K562 (cell line): Measurements from ENCODE around the gene PPIL1. TPM values are rescaled to one million over a fixed set of nuclear protein-coding genes. Genes with fewer than 3 reads are reported as not detected.

Source experiments
- BRD4 ChIP-seq: fragments of 200-600 bp; sonication (generic); IDR thresholded peaks from 2 replicates; pipeline ENCODE4 v1.6.1; 2017; ENCODE audit warnings: inconsistent platforms
- BRD9 ChIP-seq: fragments of 450-650 bp; IDR thresholded peaks from 2 replicates; pipeline ENCODE4 v1.6.1; 2018; ENCODE audit warnings: low read depth; ENCODE audit not compliant: partially characterized antibody
- CCAR2 ChIP-seq: fragments of 200-400 bp; formaldehyde crosslinking; IDR thresholded peaks from 2 replicates; pipeline ENCODE4 v1.6.1; 2017; ENCODE audit warnings: mild to moderate bottlenecking, low read depth, low read length
- DIDO1 ChIP-seq: fragments of 450-650 bp; IDR thresholded peaks from 2 replicates; pipeline ENCODE4 v1.6.1; 2016; ENCODE audit warnings: low read depth, missing biosample characterization, missing genetic modification characterization
- DPF2 ChIP-seq: fragments of 450-650 bp; IDR thresholded peaks from 2 replicates; pipeline ENCODE4 v1.6.1; 2016
- IRF2 ChIP-seq: sonication (generic); formaldehyde crosslinking; IDR thresholded peaks from 2 replicates; pipeline ENCODE4 v1.8.1; 2022; ENCODE audit warnings: mild to moderate bottlenecking, missing genetic modification reagents
- MTA1 ChIP-seq: fragments of 450-650 bp; IDR thresholded peaks from 2 replicates; pipeline ENCODE4 v1.6.1; 2017; ENCODE audit warnings: borderline replicate concordance
- SIX5 ChIP-seq, 2 experiments: IDR thresholded peaks; 2 replicates each; pipeline ENCODE4 v1.6.1; 2011; ENCODE audit warnings: low read length in 2 of 2, borderline replicate concordance in 1 of 2, low read depth in 1 of 2, mild to moderate bottlenecking in 1 of 2, moderate library complexity in 1 of 2; ENCODE audit not compliant: insufficient read depth in 1 of 2
- SMAD3 ChIP-seq: fragments of 450-650 bp; formaldehyde crosslinking; conservative IDR thresholded peaks from 2 replicates; pipeline ENCODE4 v1.4.0; 2020; ENCODE audit warnings: mild to moderate bottlenecking
- ZNF121 ChIP-seq: sonication (generic); formaldehyde crosslinking; conservative IDR thresholded peaks from 2 replicates; pipeline ENCODE4 v1.8.0; 2022; ENCODE audit warnings: missing genetic modification reagents
- ZNF239 ChIP-seq: fragments of 250-450 bp; sonication (Bioruptor Pico); IDR thresholded peaks from 2 replicates; pipeline ENCODE4 v1.4.0; 2020; ENCODE audit warnings: mild to moderate bottlenecking
- ZNF445 ChIP-seq: fragments of 250-450 bp; sonication (Bioruptor Pico); IDR thresholded peaks from 2 replicates; pipeline ENCODE4 v1.4.0; 2020; ENCODE audit warnings: low read depth, mild to moderate bottlenecking, moderate library complexity
- polyA plus RNA-seq, 8 experiments: library from polyadenylated mRNA; depleted of rRNA in 4 of 8; stranded (reverse) in 5 of 8; unstranded in 3 of 8; fragments of >200 nt; fragmentation: Nextera tagmentation in 2 of 8; fragmentation: Illumina TruSeq in 1 of 8; extraction: Ambion mirVana in 2 of 8; extraction: Trizol in 1 of 8; gene quantifications; 2 replicates each; pipeline versions ENCODE4 v1.2.1 to v1.2.3, GENCODE V29; 2011 to 2014; ENCODE audit warnings: inconsistent platforms in 1 of 8, missing spikeins in 1 of 8
- total RNA-seq, 7 experiments: library from RNA; depleted of rRNA in 6 of 7; stranded (reverse); fragments of >200 nt in 6 of 7; fragmentation: Illumina TruSeq in 2 of 7; extraction: Trizol in 2 of 7; gene quantifications; 2 replicates each; pipeline versions ENCODE4 v1.2.1 to v1.2.3, GENCODE V29; 2011 to 2021; ENCODE audit warnings: low replicate concordance in 1 of 7
- TF ChIP-seq, protein P1 (sequence below): fragments of 450-650 bp; IDR thresholded peaks from 2 replicates; pipeline ENCODE4 v1.6.1; 2016; ENCODE audit warnings: mild to moderate bottlenecking
- TF ChIP-seq, protein P2 (sequence below): sonication (generic); formaldehyde crosslinking; IDR thresholded peaks from 2 replicates; pipeline ENCODE4 v1.8.1; 2023; ENCODE audit warnings: mild to moderate bottlenecking, missing genetic modification reagents
- TF ChIP-seq, protein P3 (sequence below): fragments of 250-450 bp; sonication (Bioruptor Pico); IDR thresholded peaks from 2 replicates; pipeline ENCODE4 v1.9.0; 2021; ENCODE audit warnings: mild to moderate bottlenecking, inconsistent platforms
- TF ChIP-seq, protein P4 (sequence below): sonication (generic); formaldehyde crosslinking; IDR thresholded peaks from 2 replicates; pipeline ENCODE4 v1.8.1; 2023; ENCODE audit warnings: mild to moderate bottlenecking, missing genetic modification reagents, moderate library complexity
- TF ChIP-seq, protein P5 (sequence below): sonication (generic); formaldehyde crosslinking; IDR thresholded peaks from 2 replicates; pipeline ENCODE4 v1.8.1; 2023; ENCODE audit warnings: mild to moderate bottlenecking, missing genetic modification reagents

PPIL1 gene
- total and polyA plus RNA-seq, 9 of the 15 experiments (the other 6 are each of a cell fraction or from before 2014, with no cell fraction given), result 65.8 to 205 (median 130) TPM

DNA sequence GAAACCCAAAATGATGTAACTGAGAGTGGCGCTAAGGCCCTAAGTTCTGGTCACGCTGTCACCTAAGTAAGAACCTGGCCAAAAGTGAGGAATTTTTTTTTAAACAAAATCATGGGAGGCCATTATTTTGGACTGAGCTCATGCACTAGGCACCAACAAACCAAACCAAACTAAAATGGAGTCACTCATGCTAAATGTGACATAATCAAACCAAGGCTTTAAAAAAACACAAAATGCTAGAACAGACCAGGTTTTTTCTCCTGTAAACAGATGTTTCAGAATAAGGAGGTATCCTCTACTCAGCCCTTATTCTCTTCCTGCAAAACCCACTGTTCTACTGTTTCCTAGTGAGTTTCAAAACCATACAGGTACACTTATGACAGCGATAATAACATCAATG is 10.0 kb upstream of the PPIL1 start (continued):
- TF ChIP-seq ZNF121 (no peak), SMAD3 (CRISPR knock-in tag) (peak; percentile 94), ZNF239 (CRISPR knock-in tag) (peak; percentile 78), BRD4 (no peak), DIDO1 (tag) (no peak), MTA1 (no peak), DPF2 (no peak), BRD9 (no peak), SIX5 (IDR thresholded peaks at IDR 0.05; ENCODE audit: borderline replicate concordance in 1 of 2, insufficient read depth in 1 of 2, low read depth in 1 of 2, low read length in 2 of 2) (no peak), IRF2 (CRISPR knock-in tag) (no peak), ZNF445 (CRISPR knock-in tag) (no peak), CCAR2 (no peak)
- TF ChIP-seq, protein P1, sequence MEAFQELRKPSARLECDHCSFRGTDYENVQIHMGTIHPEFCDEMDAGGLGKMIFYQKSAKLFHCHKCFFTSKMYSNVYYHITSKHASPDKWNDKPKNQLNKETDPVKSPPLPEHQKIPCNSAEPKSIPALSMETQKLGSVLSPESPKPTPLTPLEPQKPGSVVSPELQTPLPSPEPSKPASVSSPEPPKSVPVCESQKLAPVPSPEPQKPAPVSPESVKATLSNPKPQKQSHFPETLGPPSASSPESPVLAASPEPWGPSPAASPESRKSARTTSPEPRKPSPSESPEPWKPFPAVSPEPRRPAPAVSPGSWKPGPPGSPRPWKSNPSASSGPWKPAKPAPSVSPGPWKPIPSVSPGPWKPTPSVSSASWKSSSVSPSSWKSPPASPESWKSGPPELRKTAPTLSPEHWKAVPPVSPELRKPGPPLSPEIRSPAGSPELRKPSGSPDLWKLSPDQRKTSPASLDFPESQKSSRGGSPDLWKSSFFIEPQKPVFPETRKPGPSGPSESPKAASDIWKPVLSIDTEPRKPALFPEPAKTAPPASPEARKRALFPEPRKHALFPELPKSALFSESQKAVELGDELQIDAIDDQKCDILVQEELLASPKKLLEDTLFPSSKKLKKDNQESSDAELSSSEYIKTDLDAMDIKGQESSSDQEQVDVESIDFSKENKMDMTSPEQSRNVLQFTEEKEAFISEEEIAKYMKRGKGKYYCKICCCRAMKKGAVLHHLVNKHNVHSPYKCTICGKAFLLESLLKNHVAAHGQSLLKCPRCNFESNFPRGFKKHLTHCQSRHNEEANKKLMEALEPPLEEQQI, result no peak
- TF ChIP-seq, protein P2, sequence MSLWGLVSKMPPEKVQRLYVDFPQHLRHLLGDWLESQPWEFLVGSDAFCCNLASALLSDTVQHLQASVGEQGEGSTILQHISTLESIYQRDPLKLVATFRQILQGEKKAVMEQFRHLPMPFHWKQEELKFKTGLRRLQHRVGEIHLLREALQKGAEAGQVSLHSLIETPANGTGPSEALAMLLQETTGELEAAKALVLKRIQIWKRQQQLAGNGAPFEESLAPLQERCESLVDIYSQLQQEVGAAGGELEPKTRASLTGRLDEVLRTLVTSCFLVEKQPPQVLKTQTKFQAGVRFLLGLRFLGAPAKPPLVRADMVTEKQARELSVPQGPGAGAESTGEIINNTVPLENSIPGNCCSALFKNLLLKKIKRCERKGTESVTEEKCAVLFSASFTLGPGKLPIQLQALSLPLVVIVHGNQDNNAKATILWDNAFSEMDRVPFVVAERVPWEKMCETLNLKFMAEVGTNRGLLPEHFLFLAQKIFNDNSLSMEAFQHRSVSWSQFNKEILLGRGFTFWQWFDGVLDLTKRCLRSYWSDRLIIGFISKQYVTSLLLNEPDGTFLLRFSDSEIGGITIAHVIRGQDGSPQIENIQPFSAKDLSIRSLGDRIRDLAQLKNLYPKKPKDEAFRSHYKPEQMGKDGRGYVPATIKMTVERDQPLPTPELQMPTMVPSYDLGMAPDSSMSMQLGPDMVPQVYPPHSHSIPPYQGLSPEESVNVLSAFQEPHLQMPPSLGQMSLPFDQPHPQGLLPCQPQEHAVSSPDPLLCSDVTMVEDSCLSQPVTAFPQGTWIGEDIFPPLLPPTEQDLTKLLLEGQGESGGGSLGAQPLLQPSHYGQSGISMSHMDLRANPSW, result no peak
- TF ChIP-seq, protein P3, sequence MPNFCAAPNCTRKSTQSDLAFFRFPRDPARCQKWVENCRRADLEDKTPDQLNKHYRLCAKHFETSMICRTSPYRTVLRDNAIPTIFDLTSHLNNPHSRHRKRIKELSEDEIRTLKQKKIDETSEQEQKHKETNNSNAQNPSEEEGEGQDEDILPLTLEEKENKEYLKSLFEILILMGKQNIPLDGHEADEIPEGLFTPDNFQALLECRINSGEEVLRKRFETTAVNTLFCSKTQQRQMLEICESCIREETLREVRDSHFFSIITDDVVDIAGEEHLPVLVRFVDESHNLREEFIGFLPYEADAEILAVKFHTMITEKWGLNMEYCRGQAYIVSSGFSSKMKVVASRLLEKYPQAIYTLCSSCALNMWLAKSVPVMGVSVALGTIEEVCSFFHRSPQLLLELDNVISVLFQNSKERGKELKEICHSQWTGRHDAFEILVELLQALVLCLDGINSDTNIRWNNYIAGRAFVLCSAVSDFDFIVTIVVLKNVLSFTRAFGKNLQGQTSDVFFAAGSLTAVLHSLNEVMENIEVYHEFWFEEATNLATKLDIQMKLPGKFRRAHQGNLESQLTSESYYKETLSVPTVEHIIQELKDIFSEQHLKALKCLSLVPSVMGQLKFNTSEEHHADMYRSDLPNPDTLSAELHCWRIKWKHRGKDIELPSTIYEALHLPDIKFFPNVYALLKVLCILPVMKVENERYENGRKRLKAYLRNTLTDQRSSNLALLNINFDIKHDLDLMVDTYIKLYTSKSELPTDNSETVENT (CRISPR knock-in tag), result no peak
- TF ChIP-seq, protein P4, sequence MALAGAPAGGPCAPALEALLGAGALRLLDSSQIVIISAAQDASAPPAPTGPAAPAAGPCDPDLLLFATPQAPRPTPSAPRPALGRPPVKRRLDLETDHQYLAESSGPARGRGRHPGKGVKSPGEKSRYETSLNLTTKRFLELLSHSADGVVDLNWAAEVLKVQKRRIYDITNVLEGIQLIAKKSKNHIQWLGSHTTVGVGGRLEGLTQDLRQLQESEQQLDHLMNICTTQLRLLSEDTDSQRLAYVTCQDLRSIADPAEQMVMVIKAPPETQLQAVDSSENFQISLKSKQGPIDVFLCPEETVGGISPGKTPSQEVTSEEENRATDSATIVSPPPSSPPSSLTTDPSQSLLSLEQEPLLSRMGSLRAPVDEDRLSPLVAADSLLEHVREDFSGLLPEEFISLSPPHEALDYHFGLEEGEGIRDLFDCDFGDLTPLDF (CRISPR knock-in tag), result no peak
- TF ChIP-seq, protein P5, sequence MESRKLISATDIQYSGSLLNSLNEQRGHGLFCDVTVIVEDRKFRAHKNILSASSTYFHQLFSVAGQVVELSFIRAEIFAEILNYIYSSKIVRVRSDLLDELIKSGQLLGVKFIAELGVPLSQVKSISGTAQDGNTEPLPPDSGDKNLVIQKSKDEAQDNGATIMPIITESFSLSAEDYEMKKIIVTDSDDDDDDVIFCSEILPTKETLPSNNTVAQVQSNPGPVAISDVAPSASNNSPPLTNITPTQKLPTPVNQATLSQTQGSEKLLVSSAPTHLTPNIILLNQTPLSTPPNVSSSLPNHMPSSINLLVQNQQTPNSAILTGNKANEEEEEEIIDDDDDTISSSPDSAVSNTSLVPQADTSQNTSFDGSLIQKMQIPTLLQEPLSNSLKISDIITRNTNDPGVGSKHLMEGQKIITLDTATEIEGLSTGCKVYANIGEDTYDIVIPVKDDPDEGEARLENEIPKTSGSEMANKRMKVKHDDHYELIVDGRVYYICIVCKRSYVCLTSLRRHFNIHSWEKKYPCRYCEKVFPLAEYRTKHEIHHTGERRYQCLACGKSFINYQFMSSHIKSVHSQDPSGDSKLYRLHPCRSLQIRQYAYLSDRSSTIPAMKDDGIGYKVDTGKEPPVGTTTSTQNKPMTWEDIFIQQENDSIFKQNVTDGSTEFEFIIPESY (CRISPR knock-in tag), result 0 out of 2 replicates have a peak, but pooled peaks have one; percentile 17
